Vagina (tissue), 2 donors: ENCODE data around the gene C3orf20. TPM values are rescaled to one million over a fixed set of nuclear protein-coding genes. Genes with fewer than 3 reads are reported as not detected.

Experiments used
- DNase-seq, 2 donors: peaks; one replicate each; pipeline ENCODE4 v3.0.0-alpha.2; 2017; ENCODE audit errors: extremely low spot score in 2 of 2
- H3K27ac ChIP-seq: fragments of 200-600 bp; sonication (generic); one replicate; pipeline ENCODE4 v1.5.1; 2019
- H3K27me3 ChIP-seq: fragments of 200-600 bp; sonication (generic); one replicate; pipeline ENCODE4 v1.5.1; 2019
- H3K36me3 ChIP-seq, 2 donors: fragments of 200-600 bp; sonication (generic); one replicate each; pipeline ENCODE4 v1.5.1; 2017 to 2019
- H3K4me1 ChIP-seq: fragments of 200-600 bp; sonication (generic); one replicate; pipeline ENCODE4 v1.5.1; 2019
- H3K4me3 ChIP-seq, 2 donors: fragments of 200-600 bp; sonication (generic); 1 replicate in 1 of 2; 2 replicates in 1 of 2; pipeline ENCODE4 v1.5.1; 2016 to 2019
- H3K9me3 ChIP-seq: fragments of 200-600 bp; sonication (generic); one replicate; pipeline ENCODE4 v1.5.1; 2019
- CTCF ChIP-seq, 3 experiments: fragments of 450-650 bp in 2 of 3; fragments of 200-600 bp in 1 of 3; sonication (generic) in 1 of 3; IDR thresholded peaks; one replicate each; pipeline ENCODE4 v1.5.1; 2017 to 2019; ENCODE audit warnings: antibody characterized with exemption in 3 of 3, mild to moderate bottlenecking in 2 of 3, moderate library complexity in 2 of 3
- POLR2A ChIP-seq, 2 donors: fragments of 450-650 bp; IDR thresholded peaks; one replicate each; pipeline ENCODE4 v1.6.1; 2017; ENCODE audit warnings: antibody characterized with exemption in 2 of 2, mild to moderate bottlenecking in 2 of 2, moderate library complexity in 2 of 2
- POLR2AphosphoS5 ChIP-seq, 2 donors: sonication (generic); formaldehyde crosslinking; IDR thresholded peaks; one replicate each; pipeline ENCODE4 v1.9.0; 2017; ENCODE audit warnings: antibody characterized with exemption in 2 of 2, mild to moderate bottlenecking in 2 of 2, low read depth in 1 of 2; ENCODE audit not compliant: insufficient read depth in 1 of 2
- intact Hi-C: fragments of 100-400 bp; cut with DNase I; formaldehyde crosslinking; loops from one replicate; pipeline ENCODE4 v1.15.1; 2023
- total RNA-seq: library from RNA; depleted of rRNA; stranded (reverse); fragments of >200 nt; gene quantifications from one replicate; pipeline ENCODE4 v1.2.3, GENCODE V29; 2016

C3orf20 gene
- total RNA-seq, 1 donor from 2014 or later = 0.49 TPM

DNA sequence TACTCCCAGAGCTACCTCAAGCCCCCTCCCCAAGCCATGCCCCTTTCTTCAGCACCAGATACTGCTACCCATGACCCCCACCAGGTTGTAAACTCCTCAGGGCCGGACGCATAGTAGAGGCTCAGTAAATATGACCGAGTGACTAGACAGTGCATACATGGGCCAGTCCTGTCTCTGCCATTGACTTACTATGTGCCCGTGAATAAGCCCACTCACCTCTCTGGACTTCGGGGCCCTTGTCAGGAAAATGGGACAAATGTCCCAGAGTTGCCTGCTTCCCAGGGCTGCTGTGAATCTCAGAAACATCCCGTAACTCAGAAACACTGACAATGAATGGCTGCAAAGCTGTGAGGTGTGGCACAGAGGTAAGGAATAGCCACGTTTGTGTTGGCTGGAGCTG is 95.7 kb downstream of the C3orf20 start:
- no peak overlapping the region for H3K27ac ChIP-seq
- no peaks in the 10 kb centered on the region for H3K9me3 ChIP-seq
- no peaks in the 10 kb centered on the region for H3K4me1 ChIP-seq
- no peaks in the 10 kb centered on the region for H3K36me3 ChIP-seq
- H3K27me3 ChIP-seq = no peaks in the 10 kb centered on the region
- no peak overlapping the region for H3K4me3 ChIP-seq
- intact Hi-C loops = no loop called here
- no peak for TF ChIP-seq POLR2AphosphoS5 (IDR thresholded peaks at IDR 0.05; ENCODE audit: insufficient read depth in 1 of 2, low read depth in 1 of 2)
- no peak for TF ChIP-seq POLR2A (IDR thresholded peaks at IDR 0.05)
- TF ChIP-seq CTCF (IDR thresholded peaks at IDR 0.05) = no peak
- DNase-seq = peak in 1 of 2 donors; percentile 83

DNA sequence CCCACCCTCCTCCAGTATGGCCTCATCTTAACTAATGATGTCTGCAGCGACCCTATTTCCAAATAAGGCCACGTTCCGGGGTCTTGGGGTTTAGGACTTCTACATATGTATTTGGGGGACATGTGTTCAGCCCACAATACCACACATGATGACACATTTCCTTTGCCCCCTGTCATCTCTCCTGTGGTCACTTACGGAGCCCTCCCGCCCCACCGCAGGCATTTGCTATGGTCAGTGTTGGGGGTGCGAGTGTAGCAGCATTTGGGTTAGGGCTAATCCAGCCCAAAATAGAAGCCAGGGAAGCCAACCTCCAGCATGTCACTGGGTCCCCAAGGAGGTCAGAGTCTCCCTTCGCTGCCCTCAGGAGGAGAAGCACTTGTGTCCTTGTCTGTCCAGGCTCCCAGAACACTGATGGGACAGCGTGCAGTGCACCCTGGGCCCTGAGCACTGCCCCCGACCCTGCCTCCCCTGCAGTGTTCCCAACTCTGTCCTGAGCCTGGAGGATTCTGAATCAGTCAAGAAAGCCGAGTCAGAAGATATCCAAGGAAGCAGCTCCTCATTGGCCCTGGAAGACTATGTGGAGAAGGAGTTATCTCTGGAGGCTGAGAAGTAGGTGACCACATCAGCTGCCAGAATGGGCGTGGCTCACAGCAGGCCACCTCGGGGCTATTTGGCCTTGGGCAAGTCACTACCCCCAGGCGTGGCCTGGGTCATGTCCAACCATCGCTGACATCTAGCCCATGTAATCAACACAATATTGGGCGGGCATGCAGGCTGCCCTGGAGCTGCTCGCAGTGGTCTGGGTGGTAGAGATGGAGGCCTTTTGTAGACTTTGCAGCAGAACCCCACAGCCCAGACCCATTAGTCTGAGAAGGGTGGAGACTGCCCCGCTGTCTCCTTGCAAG is 96.9 kb downstream of the C3orf20 start:
- peak; percentile 58 to 89 for DNase-seq
- Histone ChIP-seq H3K4me1 (no peaks in the 10 kb centered on the region), H3K27me3 (no peaks in the 10 kb centered on the region), H3K27ac (no peak overlapping the region), H3K36me3 (no peaks in the 10 kb centered on the region), H3K9me3 (no peaks in the 10 kb centered on the region), H3K4me3 (no peak overlapping the region)
- intact Hi-C loops = no loop called here
- no peak for TF ChIP-seq POLR2AphosphoS5 (IDR thresholded peaks at IDR 0.05; ENCODE audit: insufficient read depth in 1 of 2, low read depth in 1 of 2)
- no peak for TF ChIP-seq POLR2A (IDR thresholded peaks at IDR 0.05)
- no peak for TF ChIP-seq CTCF (IDR thresholded peaks at IDR 0.05)

GRCh38 chr3:14772533-14773138 is 97.7 kb downstream of the C3orf20 start:
- H3K9me3 ChIP-seq = no peaks in the 10 kb centered on the region
- no peaks in the 10 kb centered on the region for H3K36me3 ChIP-seq
- no peaks in the 10 kb centered on the region for H3K27me3 ChIP-seq
- no peak overlapping the region for H3K4me3 ChIP-seq
- no peaks in the 10 kb centered on the region for H3K4me1 ChIP-seq
- intact Hi-C loops = no loop called here
- H3K27ac ChIP-seq = no peak overlapping the region
- TF ChIP-seq CTCF (IDR thresholded peaks at IDR 0.05) = no peak
- no peak for TF ChIP-seq POLR2AphosphoS5 (IDR thresholded peaks at IDR 0.05; ENCODE audit: insufficient read depth in 1 of 2, low read depth in 1 of 2)
- no peak for TF ChIP-seq POLR2A (IDR thresholded peaks at IDR 0.05)
- DNase-seq = peak; percentile 54 to 74

- H3K9me3 ChIP-seq = no peaks in the 10 kb centered on the region
- H3K27me3 ChIP-seq = no peaks in the 10 kb centered on the region
- H3K4me1 ChIP-seq = no peaks in the 10 kb centered on the region
- intact Hi-C loops = no loop called here
- no peak for DNase-seq
- no peak overlapping the region for H3K27ac ChIP-seq
- no peak overlapping the region for H3K4me3 ChIP-seq
- H3K36me3 ChIP-seq = no peaks in the 10 kb centered on the region
- TF ChIP-seq POLR2AphosphoS5 (IDR thresholded peaks at IDR 0.05; ENCODE audit: insufficient read depth in 1 of 2, low read depth in 1 of 2) (no peak), CTCF (IDR thresholded peaks at IDR 0.05) (no peak), POLR2A (IDR thresholded peaks at IDR 0.05) (no peak)
These were observed 98.3 kb downstream of the C3orf20 start for GRCh38 chr3:14773281-14773680.

DNA sequence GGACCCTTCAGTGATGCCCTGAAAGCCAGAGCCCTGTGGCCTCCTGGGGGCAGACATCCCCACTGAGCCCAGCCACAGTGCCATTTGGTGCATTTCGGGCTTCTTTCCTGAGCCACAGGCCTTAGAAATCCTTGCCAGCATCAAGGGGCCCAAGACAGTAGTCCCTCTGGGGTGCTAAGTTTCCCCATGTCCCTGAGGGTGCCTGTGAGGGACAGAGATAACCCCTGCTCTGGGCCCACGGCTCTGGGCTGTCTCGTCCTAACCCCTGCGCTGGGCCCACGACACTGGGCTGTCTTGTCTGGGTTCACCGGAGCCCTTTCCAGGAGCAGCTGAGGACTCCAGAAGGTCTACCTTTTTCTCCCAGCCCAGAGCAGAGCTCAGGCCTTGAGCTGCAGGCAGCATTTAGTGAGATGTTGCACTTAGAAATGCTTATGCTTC is 98.8 kb downstream of the C3orf20 start:
- Histone ChIP-seq H3K27me3 (no peaks in the 10 kb centered on the region), H3K27ac (no peak overlapping the region), H3K9me3 (no peaks in the 10 kb centered on the region), H3K4me1 (no peaks in the 10 kb centered on the region), H3K36me3 (no peaks in the 10 kb centered on the region), H3K4me3 (no peak overlapping the region)
- TF ChIP-seq POLR2AphosphoS5 (IDR thresholded peaks at IDR 0.05; ENCODE audit: insufficient read depth in 1 of 2, low read depth in 1 of 2) = no peak
- TF ChIP-seq POLR2A (IDR thresholded peaks at IDR 0.05) = no peak
- no peak for TF ChIP-seq CTCF (IDR thresholded peaks at IDR 0.05)
- intact Hi-C loops = no loop called here
- DNase-seq = peak; percentile 55 to 67
